ENCODE results near the gene CLEC16A.

DNA sequence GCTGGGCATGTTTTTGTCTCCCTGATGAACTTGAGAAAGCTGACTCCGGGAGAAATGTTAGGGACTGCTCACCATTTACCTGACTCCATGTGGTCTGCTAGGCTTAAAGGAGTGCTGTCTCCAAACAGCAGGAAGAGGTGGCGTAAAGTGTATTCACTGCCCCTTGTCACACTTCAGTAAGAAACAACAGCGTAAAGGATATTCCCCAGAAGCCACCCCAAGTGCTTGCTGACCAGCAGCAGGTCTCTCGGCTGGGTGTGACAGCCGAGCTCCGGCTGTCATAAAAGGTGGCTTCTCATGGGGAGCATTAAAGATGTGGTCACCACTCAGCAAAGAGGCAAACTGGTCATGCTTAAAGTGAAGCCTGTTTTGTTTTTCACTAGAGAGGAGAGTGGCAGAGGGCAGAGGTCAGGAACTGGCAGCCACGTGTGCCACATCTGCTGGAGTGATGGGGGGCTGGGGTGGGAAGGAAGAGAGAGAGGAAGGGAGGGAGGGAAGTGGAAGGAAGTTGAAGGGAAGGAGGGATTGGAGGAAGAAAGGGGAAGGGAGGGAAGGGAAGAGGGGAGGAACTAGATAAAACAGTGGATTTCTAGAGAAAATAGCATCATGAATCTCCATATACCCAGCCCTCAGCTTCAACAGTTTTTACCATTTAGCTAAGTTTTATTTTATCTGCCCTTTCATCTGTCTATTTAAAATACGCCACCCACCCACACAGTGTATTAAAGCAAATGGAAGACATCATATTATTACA, 119.3 kb downstream of the CLEC16A start:
- TF ChIP-seq POLR2A (IDR thresholded peaks at IDR 0.05) (no peak), CTCF (IDR thresholded peaks at IDR 0.05) (no peak)
